ENCODE data around the gene EGFLAM.

The EGFLAM gene

GRCh38 chr5:38451074-38451725, 192.8 kb downstream of the EGFLAM start:
- TF ChIP-seq, protein P1, sequence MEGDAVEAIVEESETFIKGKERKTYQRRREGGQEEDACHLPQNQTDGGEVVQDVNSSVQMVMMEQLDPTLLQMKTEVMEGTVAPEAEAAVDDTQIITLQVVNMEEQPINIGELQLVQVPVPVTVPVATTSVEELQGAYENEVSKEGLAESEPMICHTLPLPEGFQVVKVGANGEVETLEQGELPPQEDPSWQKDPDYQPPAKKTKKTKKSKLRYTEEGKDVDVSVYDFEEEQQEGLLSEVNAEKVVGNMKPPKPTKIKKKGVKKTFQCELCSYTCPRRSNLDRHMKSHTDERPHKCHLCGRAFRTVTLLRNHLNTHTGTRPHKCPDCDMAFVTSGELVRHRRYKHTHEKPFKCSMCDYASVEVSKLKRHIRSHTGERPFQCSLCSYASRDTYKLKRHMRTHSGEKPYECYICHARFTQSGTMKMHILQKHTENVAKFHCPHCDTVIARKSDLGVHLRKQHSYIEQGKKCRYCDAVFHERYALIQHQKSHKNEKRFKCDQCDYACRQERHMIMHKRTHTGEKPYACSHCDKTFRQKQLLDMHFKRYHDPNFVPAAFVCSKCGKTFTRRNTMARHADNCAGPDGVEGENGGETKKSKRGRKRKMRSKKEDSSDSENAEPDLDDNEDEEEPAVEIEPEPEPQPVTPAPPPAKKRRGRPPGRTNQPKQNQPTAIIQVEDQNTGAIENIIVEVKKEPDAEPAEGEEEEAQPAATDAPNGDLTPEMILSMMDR (conservative IDR thresholded peaks at IDR 0.05; ENCODE audit: low read depth, low read length), result no peak
- no peak overlapping the region for H3K4me3 ChIP-seq (ENCODE audit: low read length)
- DNase-seq (ENCODE audit: low read depth), result no peak

GRCh38 chr5:38452201-38452600, 193.8 kb downstream of the EGFLAM start:
- no peak for DNase-seq (ENCODE audit: low read depth)
- TF ChIP-seq, protein P1 (conservative IDR thresholded peaks at IDR 0.05; ENCODE audit: low read depth, low read length), result no peak
- H3K4me3 ChIP-seq (ENCODE audit: low read length), result no peak overlapping the region

GRCh38 chr5:38453506-38453905, 195.1 kb downstream of the EGFLAM start:
- H3K4me3 ChIP-seq (ENCODE audit: low read length), result no peak overlapping the region
- no peak for DNase-seq (ENCODE audit: low read depth)
- TF ChIP-seq, protein P1 (conservative IDR thresholded peaks at IDR 0.05; ENCODE audit: low read depth, low read length), result no peak

DNA sequence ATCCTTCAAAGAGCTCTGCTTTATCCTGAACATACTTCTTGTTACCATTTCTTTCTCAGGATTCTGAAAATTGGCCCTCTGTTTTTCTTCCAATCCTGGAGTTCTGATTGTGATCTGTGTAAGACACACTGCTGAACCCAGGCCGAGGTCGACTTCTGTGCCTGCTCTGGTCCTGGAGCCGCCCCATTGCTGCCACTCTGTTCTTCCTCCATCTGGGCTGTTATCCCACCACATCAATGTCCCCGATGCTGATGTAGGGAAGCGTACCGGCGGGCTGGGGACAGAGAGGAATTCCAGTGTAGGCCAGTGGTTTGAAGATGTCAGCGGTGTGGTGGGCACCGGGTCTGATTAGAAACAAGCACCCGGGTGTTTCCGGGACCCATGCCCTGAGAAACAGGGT, 195.6 kb downstream of the EGFLAM start:
- H3K4me3 ChIP-seq (ENCODE audit: low read length), result no peak overlapping the region
- no peak for DNase-seq (ENCODE audit: low read depth)
- TF ChIP-seq, protein P1 (conservative IDR thresholded peaks at IDR 0.05; ENCODE audit: low read depth, low read length), result no peak

- no peak overlapping the region for H3K4me3 ChIP-seq (ENCODE audit: low read length)
- TF ChIP-seq, protein P1 (conservative IDR thresholded peaks at IDR 0.05; ENCODE audit: low read depth, low read length), result no peak
- DNase-seq (ENCODE audit: low read depth), result no peak
Observed at GRCh38 chr5:38455796-38456330, 197.5 kb downstream of the EGFLAM start.

DNA sequence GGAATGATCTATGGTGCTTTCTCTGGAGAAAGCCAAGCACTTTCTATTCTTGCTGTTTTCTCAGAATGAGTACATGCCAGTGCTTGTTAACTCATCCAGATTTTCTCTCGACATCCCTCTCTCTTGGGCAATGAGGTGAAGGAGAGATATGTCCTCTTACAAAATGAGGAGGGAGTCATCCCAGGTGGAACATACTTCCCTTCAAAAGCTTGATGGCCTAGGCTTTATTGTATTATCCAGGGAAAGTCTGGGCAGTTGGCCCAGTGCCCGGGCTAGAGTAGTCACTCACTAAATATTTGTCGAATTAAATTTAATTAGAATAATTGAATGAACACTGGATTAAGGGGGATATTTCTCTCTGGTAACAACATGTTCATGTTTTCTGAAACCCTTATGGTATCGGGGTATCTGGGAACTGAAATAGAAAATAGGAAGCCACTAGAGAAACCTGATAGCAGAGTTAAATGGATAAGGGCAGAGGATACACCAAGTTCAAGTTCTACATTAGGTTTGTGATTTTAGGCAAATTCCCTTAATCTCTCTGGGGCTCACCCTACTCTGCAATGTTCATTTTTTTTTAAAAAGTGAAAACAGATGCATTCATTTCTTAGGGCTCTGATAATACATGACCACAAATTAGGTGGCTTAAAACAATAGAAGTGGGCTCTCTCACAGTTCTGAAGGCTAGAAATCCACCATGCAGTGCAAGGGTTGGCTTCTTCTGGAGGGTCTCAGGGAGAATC, 198.5 kb downstream of the EGFLAM start:
- no peak for DNase-seq (ENCODE audit: low read depth)

More for the DNA sequence above, 198.5 kb downstream of the EGFLAM start:
- TF ChIP-seq, protein P1 (conservative IDR thresholded peaks at IDR 0.05; ENCODE audit: low read depth, low read length), result no peak
- H3K4me3 ChIP-seq (ENCODE audit: low read length), result no peak overlapping the region

Data from retinal pigment epithelial cell (primary cell).